Measurements from ENCODE around the gene TAF11L13. TPM values are rescaled to one million over a fixed set of nuclear protein-coding genes. Genes with fewer than 3 reads are reported as not detected.

Gene TAF11L13
- total RNA-seq, 1 experiment from 2014 or later, result not detected

GRCh38 chr5:17670353-17670752, 38.5 kb downstream of the TAF11L13 start:
- peaks cover 50% of the 10 kb centered on the region for H3K27me3 ChIP-seq (ENCODE audit: insufficient read depth, low read depth)
- CTCF ChIA-PET, result no interaction called here
- no TSS peak for BruUV-seq (replicated peaks)
- H3K36me3 ChIP-seq (ENCODE audit: low read depth), result no peaks in the 10 kb centered on the region
- H3K4me3 ChIP-seq, result no peak overlapping the region
- intact Hi-C loops (cut with micrococcal nuclease; ENCODE audit: unreplicated experiment), result no loop called here
- H3F3A ChIP-seq (ENCODE audit: insufficient read depth, low read depth), result no peaks in the 10 kb centered on the region
- no peak overlapping the region for H2AFZ ChIP-seq
- POLR2A ChIA-PET (ENCODE audit: unreplicated experiment), result no interaction called here
- no peaks in the 10 kb centered on the region for H3K79me2 ChIP-seq (ENCODE audit: low read depth)
- no peak overlapping the region for H3K27ac ChIP-seq
- DNase-seq, result no peak
- TF ChIP-seq EZH2 (IDR thresholded peaks at IDR 0.05; ENCODE audit: low read depth) (no peak), CTCF (conservative IDR thresholded peaks at IDR 0.05) (no peak; the same call in 1 of the 2 replicates)
- H3K4me2 ChIP-seq, result no peak overlapping the region
- no peaks in the 10 kb centered on the region for H4K20me1 ChIP-seq (ENCODE audit: insufficient read depth)
- H3K9me2 ChIP-seq (ENCODE audit: insufficient read depth), result no peaks in the 10 kb centered on the region
- H3K9me3 ChIP-seq (ENCODE audit: insufficient read depth, low read depth), result peaks cover 4% of the 10 kb centered on the region; the same call in 1 of the 2 replicates
- no peaks in the 10 kb centered on the region for H3K4me1 ChIP-seq (replicated peaks; ENCODE audit: insufficient read depth)

GRCh38 chr5:17678751-17679324, 47.0 kb downstream of the TAF11L13 start:
- H3K9me3 ChIP-seq (ENCODE audit: insufficient read depth, low read depth), result 0 out of 2 replicates have a peak, but pooled peaks cover 5% of the 10 kb centered on the region
- H3F3A ChIP-seq (ENCODE audit: insufficient read depth, low read depth), result no peaks in the 10 kb centered on the region
- TF ChIP-seq CTCF (conservative IDR thresholded peaks at IDR 0.05) (no peak), EZH2 (IDR thresholded peaks at IDR 0.05; ENCODE audit: low read depth) (no peak)
- no TSS peak for BruUV-seq (replicated peaks)
- H3K36me3 ChIP-seq (ENCODE audit: low read depth), result no peaks in the 10 kb centered on the region
- no peak overlapping the region for H3K4me3 ChIP-seq
- no peak overlapping the region for H2AFZ ChIP-seq
- H3K4me1 ChIP-seq (replicated peaks; ENCODE audit: insufficient read depth), result peaks cover 7% of the 10 kb centered on the region; the same call in 1 of the 2 replicates
- H3K27me3 ChIP-seq (ENCODE audit: insufficient read depth, low read depth), result peaks cover 16% of the 10 kb centered on the region; the same call in 1 of the 2 replicates
- no peaks in the 10 kb centered on the region for H3K9me2 ChIP-seq (ENCODE audit: insufficient read depth)
- no peak for DNase-seq
- intact Hi-C loops (cut with micrococcal nuclease; ENCODE audit: unreplicated experiment), result no loop called here
- H4K20me1 ChIP-seq (ENCODE audit: insufficient read depth), result no peaks in the 10 kb centered on the region
- POLR2A ChIA-PET (ENCODE audit: unreplicated experiment), result no interaction called here
- H3K4me2 ChIP-seq, result no peak overlapping the region
- H3K79me2 ChIP-seq (ENCODE audit: low read depth), result no peaks in the 10 kb centered on the region
- no peak overlapping the region for H3K27ac ChIP-seq
- CTCF ChIA-PET, result no interaction called here

GRCh38 chr5:17679597-17680203, 47.8 kb downstream of the TAF11L13 start:
- H3K36me3 ChIP-seq (ENCODE audit: low read depth), result no peaks in the 10 kb centered on the region
- CTCF ChIA-PET, result no interaction called here

More at GRCh38 chr5:17679597-17680203, 47.8 kb downstream of the TAF11L13 start:
- no TSS peak for BruUV-seq (replicated peaks)
- no peaks in the 10 kb centered on the region for H3K9me2 ChIP-seq (ENCODE audit: insufficient read depth)
- H3K79me2 ChIP-seq (ENCODE audit: low read depth), result no peaks in the 10 kb centered on the region
- no peak for TF ChIP-seq EZH2 (IDR thresholded peaks at IDR 0.05; ENCODE audit: low read depth)
- TF ChIP-seq CTCF (conservative IDR thresholded peaks at IDR 0.05), result no peak
- H4K20me1 ChIP-seq (ENCODE audit: insufficient read depth), result no peaks in the 10 kb centered on the region
- no peak for DNase-seq
- POLR2A ChIA-PET (ENCODE audit: unreplicated experiment), result no interaction called here
- peaks cover 7% of the 10 kb centered on the region; the same call in 1 of the 2 replicates for H3K4me1 ChIP-seq (replicated peaks; ENCODE audit: insufficient read depth)
- no peak overlapping the region for H3K4me2 ChIP-seq
- intact Hi-C loops (cut with micrococcal nuclease; ENCODE audit: unreplicated experiment), result no loop called here
- peaks cover 16% of the 10 kb centered on the region; the same call in 1 of the 2 replicates for H3K27me3 ChIP-seq (ENCODE audit: insufficient read depth, low read depth)
- H3K4me3 ChIP-seq, result no peak overlapping the region
- H3K9me3 ChIP-seq (ENCODE audit: insufficient read depth, low read depth), result 0 out of 2 replicates have a peak, but pooled peaks cover 5% of the 10 kb centered on the region
- no peaks in the 10 kb centered on the region for H3F3A ChIP-seq (ENCODE audit: insufficient read depth, low read depth)
- H3K27ac ChIP-seq, result no peak overlapping the region
- no peak overlapping the region for H2AFZ ChIP-seq

All from PC-9 (cell line).